AG20443 (cell line): ENCODE measurements around the gene KAT7.

Source experiments
- DNase-seq: peaks from one replicate; pipeline ENCODE4 v3.0.0; 2012; ENCODE audit warnings: low spot score, mixed read lengths

The KAT7 gene

DNA sequence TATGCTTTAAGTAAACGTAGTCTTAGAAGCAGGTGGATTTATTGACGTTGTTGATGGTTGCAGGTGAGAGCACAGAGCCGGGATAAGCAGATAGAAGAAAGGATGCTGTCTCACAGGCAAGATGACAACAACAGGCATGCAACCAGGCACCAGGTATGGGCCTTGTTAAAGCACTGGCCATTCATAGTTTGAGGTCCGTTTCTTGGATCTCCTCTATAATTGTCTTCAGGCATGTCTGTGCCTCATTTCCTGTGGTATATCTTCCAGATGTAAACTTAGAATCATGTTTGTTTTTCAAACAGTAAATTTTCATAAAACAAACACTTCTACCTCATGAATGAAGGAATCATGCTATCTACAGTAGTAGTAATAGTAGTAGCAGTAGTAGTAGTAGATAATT is 20.6 kb downstream of the KAT7 start:
- no peak for DNase-seq

DNA sequence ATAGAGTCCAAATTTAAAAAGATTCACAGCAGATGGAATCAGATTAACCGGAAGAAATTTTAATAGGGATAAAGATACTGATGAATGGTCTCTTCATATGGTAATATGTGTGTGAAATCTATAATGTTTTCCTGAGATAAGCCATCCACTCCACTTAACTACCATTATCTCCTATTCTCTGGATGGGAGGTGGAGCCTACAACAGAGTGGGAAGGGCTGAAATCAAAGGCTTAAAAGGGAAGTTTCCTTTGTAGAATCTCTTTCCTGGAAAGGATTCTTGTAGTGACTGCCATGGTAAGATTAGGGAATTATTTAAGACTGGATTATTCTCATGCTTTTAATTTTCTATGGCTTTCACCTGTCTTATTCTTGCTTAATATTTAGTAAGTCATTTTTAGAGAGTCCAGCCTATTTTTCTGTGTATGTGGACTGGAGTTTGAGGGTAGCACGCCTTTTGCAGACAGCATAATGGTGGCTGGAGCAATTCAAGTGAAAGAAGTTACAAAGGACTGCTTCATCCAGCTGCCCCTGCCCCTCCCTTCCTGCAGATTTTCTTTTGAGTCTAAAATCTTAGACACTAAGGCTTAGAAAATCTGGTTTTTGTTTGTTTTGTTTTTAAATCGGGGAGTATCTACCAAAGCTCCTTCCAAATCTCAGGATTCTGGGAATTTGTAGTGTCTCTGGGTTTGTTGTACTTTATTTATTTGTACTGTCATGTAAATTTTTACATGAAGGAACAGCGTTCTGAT is 26.5 kb downstream of the KAT7 start:
- no peak for DNase-seq

DNA sequence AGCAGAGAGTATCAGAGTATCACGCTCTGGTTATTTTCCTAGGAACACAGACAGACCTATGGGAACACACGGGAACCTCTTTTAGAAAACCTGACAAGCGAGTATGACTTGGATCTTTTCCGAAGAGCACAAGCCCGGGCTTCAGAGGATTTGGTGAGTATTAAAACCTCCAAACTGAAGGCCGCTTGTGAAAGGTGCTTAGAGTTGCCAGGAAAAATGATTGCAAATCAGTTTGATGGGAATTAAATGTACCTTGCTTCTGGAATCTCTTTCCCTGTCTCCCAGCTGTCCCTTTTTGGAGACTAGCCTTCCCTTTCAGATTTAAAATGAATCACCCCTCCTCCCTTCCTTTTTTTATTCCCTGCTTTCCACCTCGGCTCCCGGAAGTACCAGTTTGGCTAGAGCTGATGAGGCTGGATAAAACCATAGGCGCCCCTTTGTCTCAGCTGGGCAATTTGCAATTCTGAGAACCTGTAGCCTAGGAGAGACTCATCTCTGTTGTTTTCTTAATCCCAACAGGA is 27.3 kb downstream of the KAT7 start:
- no peak for DNase-seq

DNA sequence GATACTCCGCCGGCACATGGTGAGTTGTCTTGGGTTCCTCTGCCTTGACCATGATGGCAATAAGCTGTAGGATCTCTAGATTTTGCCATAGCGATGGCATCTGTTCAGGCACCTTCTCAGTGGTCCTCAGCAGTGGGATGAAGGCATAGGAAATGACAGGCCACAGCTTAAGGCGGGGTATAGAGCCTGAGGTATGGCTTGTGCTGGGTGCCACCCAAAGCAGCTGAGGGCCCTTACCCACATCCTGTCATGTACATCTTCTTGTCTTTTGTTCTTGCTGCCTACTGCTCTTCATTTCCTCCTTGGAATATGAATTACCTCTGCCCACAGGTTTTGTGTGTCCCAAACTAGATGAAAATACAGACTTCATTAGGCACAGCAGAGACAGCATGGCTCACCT is 29.5 kb downstream of the KAT7 start:
- no peak for DNase-seq

DNA sequence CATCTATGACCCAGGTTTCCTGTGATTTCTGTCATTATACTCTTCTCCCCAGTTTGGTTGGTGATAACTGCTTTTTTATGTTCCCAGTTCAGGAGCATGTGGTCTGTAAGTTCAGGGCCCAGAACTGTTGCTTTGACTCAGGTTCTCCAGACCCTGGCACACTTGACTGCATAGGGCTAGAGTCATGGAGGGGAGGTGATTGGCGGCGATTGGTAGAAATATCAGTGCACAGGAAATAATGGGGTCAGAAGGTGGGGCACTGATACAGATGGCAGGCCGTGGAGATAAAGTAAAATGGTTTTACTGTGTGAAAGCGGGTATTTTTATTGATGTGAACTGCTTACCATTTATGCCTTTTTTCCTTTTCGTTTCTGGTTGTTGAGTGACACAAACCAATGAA is 30.7 kb downstream of the KAT7 start:
- no peak for DNase-seq

DNA sequence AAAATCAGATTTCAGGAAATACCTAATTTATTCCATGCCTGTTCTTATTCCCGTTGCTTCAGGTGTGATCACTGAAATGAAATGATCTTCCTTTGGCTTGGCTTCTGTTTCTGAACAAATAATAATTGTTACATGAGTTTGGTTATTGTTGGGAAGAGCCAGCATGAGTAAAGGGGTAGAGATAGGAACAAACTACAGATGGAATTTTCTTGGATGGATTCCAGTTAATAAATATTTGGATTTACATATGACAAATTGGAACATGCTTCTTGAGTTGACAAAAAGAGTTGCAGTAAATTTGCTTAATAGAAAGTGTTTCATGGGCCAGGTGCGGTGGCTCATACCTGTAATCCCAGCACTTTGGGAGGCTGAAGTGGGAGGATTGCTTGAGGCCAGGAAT is 31.2 kb downstream of the KAT7 start:
- DNase-seq, result no peak

DNA sequence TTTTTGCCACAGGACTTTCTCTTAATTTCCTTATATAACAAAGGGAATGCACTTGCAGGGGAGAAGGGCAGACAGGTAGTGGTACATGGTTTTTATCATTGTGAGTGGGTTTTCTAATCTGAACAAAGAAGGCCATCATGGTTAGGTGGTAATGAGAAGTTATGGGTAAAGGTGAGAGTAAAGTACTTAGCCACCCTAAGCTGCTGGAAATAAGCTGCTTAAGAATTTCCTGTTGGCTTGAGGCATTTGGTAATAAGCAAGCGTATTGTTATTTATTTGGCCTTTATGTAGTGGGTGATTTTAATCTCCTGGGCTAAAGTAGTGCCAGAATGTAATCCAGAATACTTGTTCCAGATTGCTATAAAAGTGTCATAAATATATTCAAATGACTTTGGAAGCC is 32.3 kb downstream of the KAT7 start:
- no peak for DNase-seq

DNA sequence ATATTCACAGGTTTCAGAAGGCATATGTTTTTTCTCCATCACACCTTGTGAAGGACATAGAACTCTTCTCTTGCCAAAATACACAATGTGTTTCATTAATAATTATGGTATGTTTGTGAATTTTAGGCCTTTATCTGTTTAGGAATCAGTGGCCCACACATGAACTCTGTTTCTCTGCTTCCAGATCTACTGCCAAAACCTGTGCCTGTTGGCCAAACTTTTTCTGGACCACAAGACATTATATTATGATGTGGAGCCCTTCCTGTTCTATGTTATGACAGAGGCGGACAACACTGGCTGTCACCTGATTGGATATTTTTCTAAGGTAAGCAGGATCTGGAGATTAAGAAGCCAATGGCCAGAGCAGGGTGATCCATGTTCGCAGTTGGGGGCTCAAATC is 33.0 kb downstream of the KAT7 start:
- no peak for DNase-seq

DNA sequence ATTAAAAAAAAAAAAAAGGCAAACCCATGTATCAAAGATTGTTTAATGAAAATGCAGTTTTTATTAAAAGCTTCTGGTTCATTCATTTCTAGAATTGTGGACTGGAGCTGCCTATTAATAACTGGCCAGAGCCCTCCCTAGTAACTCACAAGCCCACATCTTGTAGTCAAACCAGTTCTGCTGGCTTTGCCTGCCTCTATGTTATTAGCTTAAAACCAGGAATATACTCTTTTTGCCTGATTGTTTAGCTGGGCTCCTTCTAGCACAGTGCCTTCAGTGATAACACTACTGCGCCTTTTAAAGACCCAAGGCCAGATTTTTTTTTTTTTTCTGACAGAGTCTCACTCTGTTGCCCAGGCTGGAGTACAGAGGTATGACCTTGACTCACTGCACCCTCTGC is 33.4 kb downstream of the KAT7 start:
- no peak for DNase-seq

DNA sequence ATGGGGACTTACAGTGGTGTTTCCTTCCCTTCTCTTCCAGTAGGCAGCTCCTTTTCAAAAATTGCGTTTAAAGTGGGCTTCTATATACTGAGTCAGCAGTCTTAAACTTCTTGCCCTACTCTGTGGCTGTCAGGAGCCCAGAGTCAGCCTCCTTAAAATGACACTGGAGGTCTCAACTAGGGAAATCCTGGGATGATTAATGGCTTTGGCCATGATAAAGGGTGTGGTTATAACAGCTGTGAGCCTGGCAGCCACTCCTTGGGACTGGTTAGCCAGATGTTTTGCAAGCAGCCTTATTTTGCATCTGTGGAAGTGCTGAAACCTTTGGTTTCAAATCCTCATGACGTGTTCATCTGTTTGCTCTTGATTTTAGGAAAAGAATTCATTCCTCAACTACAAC is 34.3 kb downstream of the KAT7 start:
- peak; percentile 77 for DNase-seq

DNA sequence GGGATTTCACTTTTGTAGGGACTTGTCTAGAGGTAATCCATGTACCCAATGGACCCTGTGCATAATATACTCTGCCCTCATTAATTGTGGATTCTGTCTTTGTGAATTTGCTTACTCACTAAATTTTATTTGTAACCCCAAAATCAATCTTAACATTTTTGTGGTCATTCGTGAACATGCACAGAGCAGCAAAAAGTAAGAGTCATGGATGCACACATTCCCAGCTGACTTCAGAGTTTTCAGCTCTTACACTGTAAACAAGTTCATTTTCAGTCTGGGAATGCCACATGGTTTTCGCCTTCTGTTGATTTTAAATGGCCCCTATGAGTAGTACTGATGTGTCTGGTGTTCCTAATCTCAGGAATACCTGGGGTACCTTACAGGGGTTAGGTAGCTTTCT is 35.1 kb downstream of the KAT7 start:
- no peak for DNase-seq

DNA sequence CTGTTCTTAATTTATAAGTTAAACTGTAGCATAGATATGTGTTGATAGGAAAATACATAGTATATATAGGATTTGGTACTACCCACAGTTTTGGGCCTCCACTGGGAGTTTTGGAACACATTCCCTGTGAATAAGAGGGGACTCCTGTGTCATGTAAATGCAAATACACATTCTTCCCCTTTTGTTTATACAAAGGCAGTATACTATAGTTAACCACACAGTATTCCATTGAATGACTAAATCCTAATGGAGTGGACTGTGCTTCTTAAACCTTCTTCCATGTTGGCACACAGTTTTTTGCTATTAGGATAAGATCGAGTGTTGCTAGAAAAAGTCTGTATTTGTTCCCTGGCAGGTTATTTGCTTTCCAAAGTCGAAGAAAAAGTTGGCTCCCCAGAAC is 37.2 kb downstream of the KAT7 start:
- no peak for DNase-seq

DNA sequence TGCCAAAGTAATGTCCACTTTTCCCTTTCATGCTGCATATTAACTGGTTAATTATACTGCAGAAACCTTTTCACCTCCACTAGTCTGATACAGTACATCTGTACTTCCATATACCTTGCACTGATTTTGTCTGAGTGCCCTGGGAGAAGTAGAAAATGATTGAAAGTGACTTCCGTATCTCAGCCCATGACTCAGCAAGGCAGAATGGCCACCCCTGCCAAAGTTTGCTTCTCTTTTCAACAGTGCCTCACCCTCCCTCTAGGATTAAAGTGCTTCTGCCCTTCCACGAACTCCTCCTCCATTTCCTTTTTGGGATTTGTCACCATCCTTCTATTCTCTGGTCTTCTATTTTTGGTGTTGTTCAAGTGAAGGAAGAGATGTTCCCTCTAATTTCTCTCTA is 39.8 kb downstream of the KAT7 start:
- DNase-seq, result peak; percentile 53

DNA sequence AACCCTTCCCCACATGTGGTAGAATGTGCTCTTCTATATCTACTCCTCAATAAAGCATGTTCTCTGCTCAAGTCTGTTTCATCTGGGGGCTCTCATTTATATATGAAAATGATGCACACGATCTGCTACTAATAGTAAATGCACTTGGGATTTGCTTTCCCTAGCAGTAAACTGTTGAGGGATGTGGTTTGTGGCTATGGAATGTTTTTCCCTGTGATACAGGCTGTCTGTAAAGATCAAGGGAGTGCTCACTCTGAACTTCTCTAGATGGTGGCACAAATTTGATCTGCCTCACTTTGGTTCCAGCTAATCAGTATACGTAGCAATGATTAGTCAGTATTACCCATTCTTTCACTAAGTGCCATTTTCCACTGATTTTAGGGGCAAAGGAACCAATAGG is 40.5 kb downstream of the KAT7 start:
- no peak for DNase-seq

DNA sequence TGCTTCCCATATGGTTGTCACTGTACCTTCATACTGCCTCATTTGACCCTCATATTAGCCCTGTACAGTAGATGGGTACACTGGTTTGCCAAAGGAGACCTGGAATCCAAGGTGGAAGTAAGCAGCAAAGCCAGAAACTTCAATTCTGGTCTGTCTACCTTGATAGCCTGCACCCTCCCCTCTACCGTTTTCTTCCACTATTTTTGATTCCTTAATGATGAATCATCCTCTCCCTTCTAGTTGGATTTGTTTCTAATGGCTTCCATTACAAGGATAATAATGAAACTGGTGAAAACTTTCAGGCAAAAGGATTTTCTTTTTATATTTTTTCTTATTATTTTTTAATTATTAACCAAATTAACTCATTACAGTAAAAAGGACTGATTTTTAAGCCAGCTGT is 42.1 kb downstream of the KAT7 start:
- no peak for DNase-seq

DNA sequence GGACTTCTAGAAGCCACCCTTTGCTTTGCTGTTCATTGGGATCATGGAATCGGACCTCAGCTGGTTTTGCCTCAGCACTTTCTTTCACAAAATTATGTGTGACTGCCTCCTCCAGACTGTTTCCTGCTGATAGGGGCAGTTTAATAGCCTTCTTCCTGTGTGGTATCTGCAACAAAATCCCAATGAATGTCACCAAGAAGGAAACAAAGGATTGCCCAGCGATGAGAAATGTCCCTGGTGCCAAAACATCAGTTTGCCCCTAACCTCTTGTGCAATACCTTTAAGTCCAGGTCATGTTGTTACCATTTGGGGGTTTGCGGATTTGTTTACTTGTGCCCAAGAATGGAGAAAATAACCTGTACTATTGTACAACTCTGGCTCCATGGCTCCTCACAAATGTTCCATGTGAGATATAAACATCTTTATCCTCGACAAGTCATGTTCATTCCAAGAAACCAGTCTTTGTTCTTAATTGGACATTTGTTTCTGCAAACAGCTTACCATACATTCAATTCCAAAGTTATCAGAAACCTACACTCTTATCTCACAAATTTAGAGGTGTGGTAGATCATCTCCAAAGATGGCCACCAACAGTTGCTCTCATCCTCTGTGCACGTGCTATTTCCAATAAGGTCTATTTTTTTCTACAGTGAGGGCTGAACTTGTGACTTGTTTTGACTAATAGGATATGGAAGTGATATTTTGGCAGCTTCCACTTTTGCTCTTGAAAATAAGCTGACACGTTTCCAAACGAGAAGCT is 44.5 kb downstream of the KAT7 start:
- DNase-seq, result no peak

DNA sequence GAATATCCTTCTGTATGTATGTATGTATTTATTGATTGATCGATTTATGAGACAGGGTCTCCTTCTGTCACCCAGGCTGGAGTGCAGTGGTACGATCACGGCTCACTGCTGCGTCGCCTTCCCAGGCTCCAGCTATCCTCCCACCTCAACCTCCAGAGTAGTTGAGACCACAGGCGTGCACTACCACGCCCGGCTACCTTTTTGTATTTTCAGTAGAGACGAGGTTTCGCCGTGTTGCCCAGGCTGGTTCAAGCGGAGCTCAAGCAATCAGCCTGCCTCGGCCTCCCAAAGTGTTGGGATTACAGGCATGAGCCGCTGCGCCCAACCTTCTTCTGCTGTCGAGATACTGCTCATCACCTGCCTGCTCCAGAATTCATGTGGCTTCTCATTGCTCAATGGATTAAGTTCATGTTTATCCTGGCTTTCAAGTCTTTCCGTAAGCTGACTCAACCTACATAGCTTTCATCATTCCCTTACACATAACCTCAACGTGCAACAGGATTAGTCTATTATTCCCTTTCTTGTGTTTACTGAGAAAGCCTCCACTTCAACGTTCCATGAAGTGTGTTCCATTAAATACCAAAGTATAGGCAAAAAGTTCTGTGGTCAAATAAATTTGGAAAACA is 45.8 kb downstream of the KAT7 start:
- no peak for DNase-seq

DNA sequence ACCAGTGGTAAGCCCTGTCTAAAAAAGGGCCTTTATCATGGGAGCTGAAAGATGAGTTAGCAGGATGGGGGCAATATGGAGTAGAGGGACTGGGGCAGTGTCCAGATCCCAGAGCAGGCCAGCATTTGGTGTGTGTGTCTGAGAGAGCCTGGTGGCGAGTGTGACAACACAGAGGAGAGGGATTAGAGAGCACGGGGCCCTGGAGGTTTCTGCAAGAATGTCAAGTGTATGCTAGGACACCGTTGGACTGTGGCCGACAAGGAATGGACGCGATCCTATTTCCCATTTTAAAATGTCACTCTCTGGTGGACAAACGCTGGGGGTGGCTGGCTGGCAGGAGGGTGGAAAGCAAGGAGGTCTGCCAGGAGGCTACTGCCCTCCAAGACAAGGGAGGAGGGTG is 47.0 kb downstream of the KAT7 start:
- DNase-seq, result no peak

DNA sequence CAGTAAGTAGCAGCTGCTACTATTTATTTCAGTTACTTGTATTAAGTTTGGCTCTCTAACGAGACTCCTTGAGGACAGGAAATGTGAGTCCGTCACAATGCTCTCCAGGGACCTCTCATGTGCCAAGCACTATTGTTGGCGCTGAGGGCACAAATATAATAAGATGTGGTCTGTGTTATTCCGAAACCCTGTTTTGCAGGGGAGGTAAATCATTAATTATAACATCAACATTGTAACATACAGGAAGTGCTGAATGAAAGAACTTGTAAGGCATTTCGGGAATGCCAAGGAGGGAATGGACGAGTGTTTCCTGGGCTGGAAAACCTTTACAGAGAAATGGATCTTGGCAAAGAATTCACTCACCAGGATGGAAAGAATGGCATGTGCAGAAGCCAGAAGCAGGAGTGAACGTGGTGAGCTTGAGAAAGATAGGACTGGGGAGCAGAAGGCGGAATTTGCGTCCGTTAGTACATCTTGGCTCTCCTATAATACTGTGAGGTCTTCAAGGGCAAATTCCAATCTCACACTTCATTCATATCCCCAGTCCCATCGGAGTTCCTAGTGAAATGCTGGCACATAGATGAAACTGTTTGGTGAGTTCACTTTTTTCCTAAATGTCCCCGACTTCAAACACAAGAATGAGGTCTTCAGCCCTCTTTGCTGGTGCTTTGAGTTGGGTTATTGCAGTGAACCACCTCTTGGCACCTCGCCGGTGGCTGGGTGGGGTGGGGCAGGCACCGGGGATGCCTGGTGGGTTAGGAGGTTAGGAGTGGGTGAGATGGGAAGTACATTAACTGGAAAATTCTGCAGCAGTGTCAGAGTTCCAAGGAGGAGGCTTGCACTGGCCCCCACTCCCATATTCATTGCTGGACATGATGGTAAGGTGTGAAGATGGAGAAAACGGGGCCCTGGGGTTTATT is 47.9 kb downstream of the KAT7 start:
- DNase-seq, result no peak

DNA sequence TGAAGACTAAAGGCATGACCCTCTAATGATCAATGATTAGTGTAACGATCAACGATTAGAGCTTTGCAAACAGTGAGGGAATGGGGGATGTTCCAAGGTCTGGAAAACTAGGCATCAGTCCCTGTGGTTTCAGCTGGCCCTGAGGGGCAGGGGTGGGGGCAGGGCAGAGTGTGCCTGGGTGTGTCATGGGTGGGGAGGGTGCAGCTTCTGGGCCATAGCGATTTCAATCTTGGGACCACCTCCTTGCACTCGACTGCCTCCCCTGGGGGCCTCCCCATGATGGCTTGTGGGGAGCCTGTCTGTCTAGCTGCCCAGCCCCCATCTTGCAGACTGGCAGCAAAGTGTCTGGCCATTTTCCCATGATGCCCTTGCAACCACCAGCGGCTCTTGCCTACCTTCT is 51.0 kb downstream of the KAT7 start:
- DNase-seq, result no peak

DNA sequence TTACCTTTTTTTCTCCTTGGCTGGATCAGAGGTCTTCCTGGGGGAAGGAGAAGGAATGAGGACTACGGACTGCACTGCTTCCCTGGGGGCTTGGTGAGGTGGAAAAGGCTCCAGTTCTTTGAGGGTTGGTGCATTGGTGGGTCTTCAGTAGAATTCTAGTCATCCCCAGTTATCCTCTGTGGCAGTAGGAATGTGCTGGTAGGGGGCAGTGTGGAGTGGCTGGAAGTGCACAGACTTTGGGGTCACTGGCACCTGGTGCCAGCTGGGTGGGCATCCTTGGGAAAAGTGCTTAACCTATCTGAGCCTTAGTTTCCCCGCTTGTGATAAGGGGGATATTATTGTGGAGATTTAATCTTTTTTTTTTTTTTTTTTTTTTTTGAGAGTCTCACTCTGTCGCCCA is 53.1 kb downstream of the KAT7 start:
- DNase-seq, result no peak

DNA sequence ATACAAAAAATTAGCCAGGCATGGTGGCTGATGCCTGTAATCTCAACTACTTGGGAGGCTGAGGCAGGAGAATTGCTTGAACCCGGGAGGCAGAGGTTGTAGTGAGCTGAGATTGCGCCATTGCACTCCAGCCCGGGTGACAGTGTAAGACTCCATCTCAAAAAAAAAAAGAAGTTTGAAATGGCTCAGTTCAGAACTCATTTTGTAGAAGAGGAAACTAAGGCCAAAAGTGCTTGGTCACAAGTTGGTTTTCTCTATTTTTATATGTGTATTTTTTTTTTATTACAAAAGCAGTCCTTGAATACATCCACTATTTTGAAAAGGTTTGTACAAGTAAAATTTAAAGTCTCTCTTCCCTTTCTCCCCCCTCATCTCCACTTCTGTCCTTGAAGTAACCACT is 53.9 kb downstream of the KAT7 start:
- DNase-seq, result no peak
